Measurements from ENCODE around the gene CMTR2.
"Not testable (repeated sequence)": the region's sequence is repeated elsewhere in the genome, so short reads cannot be mapped to it uniquely, and the experiment has no call there.

The CMTR2 gene

DNA sequence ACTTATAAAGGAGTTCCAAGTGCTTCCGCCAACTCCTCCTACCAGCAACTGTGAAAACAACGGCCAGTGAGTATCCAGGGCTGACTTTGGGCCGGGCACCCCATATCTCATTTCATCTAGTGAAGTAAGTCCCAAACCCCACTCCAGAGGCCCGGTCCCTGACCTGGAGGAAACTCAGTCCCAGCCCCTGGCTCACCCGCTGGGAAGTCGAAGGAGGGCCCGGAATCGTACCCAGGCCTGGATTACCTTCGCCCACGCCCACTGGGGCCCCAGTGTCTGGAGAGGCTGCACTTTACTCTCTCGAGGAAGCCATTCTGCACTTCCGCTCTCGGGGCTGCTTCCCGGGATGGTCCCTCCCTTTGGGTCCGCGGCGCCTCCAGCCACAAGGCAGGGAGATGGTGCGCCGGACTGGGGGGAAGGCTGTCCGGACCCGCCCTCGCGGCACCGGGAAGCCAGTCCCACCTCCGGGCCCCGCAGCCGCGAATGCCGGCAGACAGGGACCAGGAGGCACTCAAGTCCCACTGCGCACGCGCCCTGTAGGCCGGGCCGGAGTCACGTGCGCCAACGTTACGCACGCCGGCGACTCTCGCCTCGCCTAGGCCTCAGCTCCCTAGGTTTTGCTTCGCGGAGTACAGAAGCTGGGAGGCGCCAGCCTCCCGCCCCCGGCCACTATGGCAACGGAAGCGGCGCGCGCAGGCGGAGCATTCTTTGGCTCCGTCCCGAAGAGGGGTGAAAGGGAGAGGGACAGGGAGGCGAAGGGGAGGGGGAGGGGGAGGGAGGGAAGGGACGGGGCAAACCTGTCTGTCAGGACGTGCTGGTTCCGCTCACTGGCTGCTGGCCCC lies at the start of gene CMTR2:
Gene CMTR2 (minus strand): TSS at position 513 of the 842 bp plus-strand sequence. CDS start 3,482 bp downstream, outside the sequence.
- peak; percentile 85 for DNase-seq (ENCODE audit: low read depth)

DNA sequence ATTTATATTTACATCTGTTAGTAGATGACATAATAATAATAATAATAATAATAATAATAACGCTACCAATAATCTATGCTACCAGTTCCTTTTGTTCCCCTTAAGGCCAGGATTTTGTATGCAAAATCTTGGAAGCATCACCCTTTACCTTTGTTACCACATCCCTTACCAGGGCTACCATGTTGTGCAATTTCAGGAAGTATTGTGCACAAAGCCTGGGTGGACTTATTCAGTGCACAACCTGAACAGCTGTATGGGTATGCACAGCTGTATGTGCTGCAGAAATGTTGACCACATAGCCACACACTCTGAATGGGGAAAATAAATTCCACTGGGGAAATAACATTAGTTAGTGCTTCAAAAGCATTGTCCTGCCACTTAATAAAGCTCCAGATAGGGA lies 49.4 kb upstream of the CMTR2 start:
- DNase-seq (ENCODE audit: low read depth) = no peak

DNA sequence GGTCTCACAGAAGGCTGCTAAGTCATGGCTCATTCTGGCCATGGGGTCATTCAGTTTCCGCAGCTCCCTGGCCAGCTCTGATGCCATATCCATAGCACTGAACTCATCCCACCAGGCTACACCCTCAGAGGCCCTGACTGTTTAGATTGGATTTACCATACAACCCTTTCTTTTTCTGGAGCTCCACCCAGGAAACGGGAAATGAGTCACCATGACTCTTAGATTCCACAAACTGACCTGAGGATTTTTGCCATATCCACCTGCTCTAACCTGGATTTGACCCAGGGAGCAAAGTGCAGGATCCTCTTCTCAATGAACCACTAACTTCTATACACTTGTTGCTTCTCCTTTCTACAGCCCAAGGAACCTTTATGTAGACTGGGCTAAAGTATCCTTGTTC lies 49.0 kb upstream of the CMTR2 start:
- DNase-seq (ENCODE audit: low read depth) = no peak

- no peak for DNase-seq (ENCODE audit: low read depth)
These were observed 48.4 kb upstream of the CMTR2 start for GRCh38 chr16:71337631-71338030.

- DNase-seq (ENCODE audit: low read depth) = no peak
These were observed 38.9 kb upstream of the CMTR2 start for GRCh38 chr16:71328151-71328550.

GRCh38 chr16:71327720-71328119 lies 38.5 kb upstream of the CMTR2 start:
- no peak for DNase-seq (ENCODE audit: low read depth)

GRCh38 chr16:71319999-71320398 lies 30.8 kb upstream of the CMTR2 start:
- no peak for DNase-seq (ENCODE audit: low read depth)

GRCh38 chr16:71315269-71315668 lies 26.1 kb upstream of the CMTR2 start:
- no peak for DNase-seq (ENCODE audit: low read depth)

DNA sequence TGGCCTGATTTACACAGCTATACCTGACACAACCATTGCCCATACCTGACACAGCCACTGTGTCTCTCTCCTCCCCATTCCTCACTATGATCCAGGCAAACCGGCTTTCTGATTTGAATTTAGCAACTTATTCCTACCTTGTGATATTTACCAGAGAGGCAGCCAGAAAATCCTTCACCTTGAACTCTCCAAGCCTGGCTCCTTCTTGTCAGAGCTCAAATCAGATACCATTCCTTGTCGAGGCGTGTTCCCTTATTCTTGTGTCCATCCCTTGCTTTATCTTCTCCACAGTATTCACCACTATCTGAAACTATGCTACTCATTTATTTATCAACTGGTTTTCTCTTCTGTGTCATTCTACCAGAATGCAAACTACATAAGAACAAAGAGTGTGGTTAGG lies 24.4 kb upstream of the CMTR2 start:
- DNase-seq (ENCODE audit: low read depth) = not testable (repeated sequence)

DNA sequence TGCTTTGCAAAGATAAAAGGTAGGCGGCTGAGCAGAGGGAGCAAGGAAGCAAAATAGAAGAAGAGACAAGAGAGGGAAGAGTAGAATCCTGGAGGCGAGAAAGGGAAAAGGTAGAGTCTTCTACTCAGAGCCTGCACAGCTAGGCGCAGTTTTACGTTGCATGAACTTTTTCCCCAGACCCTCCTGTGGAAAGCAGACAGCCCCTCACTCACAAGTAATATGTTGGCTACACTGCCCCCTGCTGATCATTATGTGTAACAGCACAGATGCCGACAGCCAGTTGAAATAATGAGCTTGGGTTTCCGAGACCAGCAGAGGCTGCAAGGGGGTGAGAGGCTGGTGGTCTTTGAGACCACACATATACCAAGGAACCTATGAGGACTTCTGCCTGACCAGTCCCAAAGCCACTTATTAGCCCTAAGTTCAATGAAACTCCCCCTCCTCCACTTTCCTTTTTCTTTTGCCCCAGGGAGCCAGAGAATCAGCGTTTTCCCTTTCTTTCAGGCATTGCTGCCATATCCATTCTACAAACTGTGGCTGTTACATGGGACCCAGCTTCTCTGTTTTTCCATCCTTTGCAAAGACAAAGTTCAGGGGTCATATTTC lies 22.5 kb upstream of the CMTR2 start:
- no peak for DNase-seq (ENCODE audit: low read depth)

DNA sequence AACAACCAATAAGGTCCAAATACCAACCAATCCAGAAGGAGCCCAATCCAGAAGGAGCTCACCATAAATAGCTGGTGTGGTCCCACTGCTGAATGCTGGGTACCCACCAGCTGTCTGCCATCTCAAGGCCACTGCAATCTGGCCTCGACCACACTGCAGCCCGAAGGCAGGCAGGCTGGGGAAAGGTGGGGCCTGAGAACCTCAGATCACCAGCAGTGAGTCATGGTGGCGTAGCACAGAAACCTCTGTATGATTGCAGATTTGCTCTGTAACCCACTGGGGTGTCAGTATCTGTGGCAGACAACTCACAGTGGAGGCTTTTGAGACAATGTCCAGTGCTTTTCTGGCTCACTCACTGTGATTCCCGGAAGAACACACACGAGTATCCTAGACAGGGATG lies 14.7 kb upstream of the CMTR2 start:
- DNase-seq (ENCODE audit: low read depth) = no peak

DNA sequence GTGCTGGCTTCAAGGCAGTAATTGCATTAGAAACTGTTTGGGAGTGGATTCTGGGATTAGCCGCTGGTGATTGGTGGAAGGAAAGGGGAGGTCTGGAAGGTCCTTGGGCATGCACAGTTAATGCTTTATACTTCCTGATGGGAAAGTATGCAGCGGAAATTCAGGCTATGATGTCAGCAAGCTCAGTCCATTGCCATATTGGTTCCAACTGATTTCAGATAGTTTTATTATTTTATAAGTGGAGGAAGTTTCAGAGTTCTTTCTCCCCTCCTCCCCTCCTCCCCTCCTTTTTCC lies 8.1 kb upstream of the CMTR2 start:
- DNase-seq (ENCODE audit: low read depth) = no peak

- no peak for DNase-seq (ENCODE audit: low read depth)
These were observed 7.6 kb upstream of the CMTR2 start for GRCh38 chr16:71296584-71297340.

DNA sequence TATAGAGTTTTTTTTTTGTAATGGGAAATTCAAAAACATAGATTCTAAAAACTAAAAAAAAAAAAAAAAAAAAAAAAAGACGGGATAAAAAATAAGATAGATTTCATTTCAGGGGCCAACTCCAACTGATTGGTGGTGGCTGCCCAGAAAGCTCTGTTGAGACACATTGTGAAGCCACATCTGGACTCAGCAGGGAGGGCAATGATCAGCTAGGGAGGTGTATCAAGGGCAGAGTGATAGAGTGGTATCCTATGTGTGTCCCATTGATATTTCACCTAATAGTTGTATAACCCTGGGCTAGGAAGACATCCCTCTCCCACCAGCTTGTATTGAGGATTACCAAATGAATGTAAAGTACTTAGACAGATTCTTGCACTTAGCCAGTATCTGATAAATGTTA lies 6.7 kb upstream of the CMTR2 start:
- no peak for DNase-seq (ENCODE audit: low read depth)

GRCh38 chr16:71293919-71294318 lies 4.7 kb upstream of the CMTR2 start:
- DNase-seq (ENCODE audit: low read depth) = no peak

- DNase-seq (ENCODE audit: low read depth) = not testable (repeated sequence)
These were observed 2.9 kb upstream of the CMTR2 start for GRCh38 chr16:71292095-71292494.

DNA sequence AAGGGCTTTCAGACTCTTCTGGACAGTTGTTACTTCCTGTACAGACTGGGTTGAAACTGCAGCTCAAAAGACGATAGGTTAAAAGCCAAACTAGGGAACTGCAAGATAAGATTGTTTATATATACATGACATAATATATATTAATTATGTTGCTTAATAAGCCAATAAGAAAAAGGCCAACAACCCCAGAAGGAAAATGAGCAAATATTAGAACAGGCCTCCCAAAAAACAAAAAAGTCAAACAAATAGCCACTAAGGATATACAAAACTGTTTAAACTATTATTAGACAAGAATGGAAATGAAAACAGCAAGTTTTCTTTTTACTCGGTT lies 495 bp upstream of the CMTR2 start:
- no peak for DNase-seq (ENCODE audit: low read depth)

- no peak for DNase-seq (ENCODE audit: low read depth)
These were observed 672 bp downstream of the CMTR2 start for GRCh38 chr16:71288570-71288889.

DNA sequence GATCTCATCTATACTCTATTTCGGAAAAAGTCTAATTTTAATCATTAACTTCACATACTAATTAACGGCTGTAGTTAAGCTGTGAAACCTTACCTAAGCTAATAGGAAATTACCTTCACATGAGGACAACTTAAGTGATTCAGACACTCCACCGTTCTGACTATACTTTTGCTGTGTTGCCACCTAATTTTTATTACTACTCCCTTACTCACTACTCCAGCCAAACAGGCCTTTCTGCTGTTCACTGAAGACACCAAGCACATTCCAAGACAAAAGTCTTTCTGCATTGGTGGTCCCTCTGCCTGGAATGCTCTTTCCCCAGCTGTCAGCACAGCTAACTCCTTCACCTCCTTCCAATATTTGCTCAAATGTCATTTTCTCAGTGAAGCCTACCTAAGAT lies 1.3 kb downstream of the CMTR2 start:
- no peak for DNase-seq (ENCODE audit: low read depth)

DNA sequence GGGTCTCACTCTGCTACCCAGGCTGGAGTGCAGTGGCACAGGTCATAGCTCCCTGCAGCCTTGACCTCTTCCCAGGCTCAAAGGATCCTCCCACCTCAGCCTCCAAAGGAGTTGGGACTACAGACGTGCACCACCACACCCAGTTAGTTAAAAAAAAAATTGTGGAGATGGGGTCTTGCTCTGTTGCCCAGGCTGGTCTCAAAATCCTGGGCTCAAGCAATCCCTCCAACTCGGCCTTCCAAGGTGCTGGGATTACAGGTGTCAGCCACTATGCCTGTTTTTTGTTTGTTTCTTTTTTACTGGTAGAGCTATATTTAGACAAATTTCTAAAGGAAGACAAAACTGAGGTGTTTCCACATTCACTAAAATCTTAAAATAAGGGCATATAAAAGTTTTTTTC lies 1.7 kb downstream of the CMTR2 start:
- DNase-seq (ENCODE audit: low read depth) = no peak

DNA sequence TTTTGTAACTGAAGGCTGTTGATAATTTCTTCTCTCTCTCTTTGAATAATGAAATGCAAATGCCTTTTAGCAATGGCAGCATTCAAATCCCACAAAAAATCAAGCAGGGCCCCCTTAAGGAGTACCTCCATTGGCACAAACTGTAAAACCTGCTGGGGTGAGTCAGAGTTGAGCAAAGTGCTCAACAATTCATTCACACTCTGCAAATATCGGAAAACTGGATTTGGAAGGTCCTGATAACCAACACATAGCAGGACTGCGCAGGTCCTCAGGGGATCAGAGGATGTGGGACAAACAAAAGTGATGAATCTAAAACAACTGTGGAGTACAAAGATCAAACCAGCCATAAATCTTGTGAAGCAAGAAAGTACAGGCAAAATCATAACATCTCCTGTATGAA lies 5.6 kb downstream of the CMTR2 start:
- no peak for DNase-seq (ENCODE audit: low read depth)

- DNase-seq (ENCODE audit: low read depth) = no peak
These were observed 6.3 kb downstream of the CMTR2 start for GRCh38 chr16:71282943-71283342.

- DNase-seq (ENCODE audit: low read depth) = no peak
These were observed 12.4 kb downstream of the CMTR2 start for GRCh38 chr16:71276589-71277334.

Data from activated T-helper 9 cell treated with anti-CD3 and anti-CD28 coated beads, Interleukin-2, amount 50 U/mL, for 16 hours (primary cell).